HEK293 (cell line): ENCODE results near the gene SULF2.

Experiments used
- CTCF ChIA-PET: fragments of 350-600 bp; formaldehyde crosslinking; extraction: SDS; loops from one replicate; lab custom pipeline; 2021; ENCODE audit warnings: antibody characterized with exemption; lab: Yijun Ruan, JAX
- POLR2A ChIA-PET: fragments of 300-600 bp; formaldehyde crosslinking; extraction: SDS; loops from one replicate; lab custom pipeline; 2020; ENCODE audit warnings: antibody characterized with exemption, inconsistent platforms; lab: Yijun Ruan, JAX
- H3K27ac ChIP-seq: fragments of 200-500 bp; sonication (Bioruptor generic); 2 replicates; pipeline ENCODE4 v1.5.1; 2014; ENCODE audit warnings: low read depth, low read length, control low read depth, inconsistent platforms; ENCODE audit errors: extremely low read depth
- H3K36me3 ChIP-seq, 2 experiments: fragments of 200-500 bp in 1 of 2; sonication (Bioruptor generic) in 1 of 2; 1 replicate in 1 of 2; 2 replicates in 1 of 2; pipeline ENCODE4 v1.5.1; 2014 to 2017; ENCODE audit warnings: inconsistent platforms in 2 of 2, low read length in 2 of 2; ENCODE audit not compliant: control insufficient read depth in 2 of 2, insufficient read depth in 1 of 2
- H3K4me1 ChIP-seq: fragments of 200-500 bp; sonication (Bioruptor generic); 2 replicates; pipeline ENCODE4 v1.5.1; 2014; ENCODE audit warnings: mild to moderate bottlenecking, low read length, inconsistent platforms; ENCODE audit not compliant: control insufficient read depth, insufficient read depth
- H3K4me3 ChIP-seq: 2 replicates; pipeline ENCODE4 v1.5.1; 2011; ENCODE audit warnings: low read depth, mild to moderate bottlenecking, control low read depth, low read length, moderate library complexity
- H3K9me3 ChIP-seq: fragments of 200-500 bp; sonication (Bioruptor generic); 2 replicates; pipeline ENCODE4 v1.5.1; 2014; ENCODE audit warnings: low read depth, low read length, inconsistent platforms; ENCODE audit not compliant: control insufficient read depth, insufficient read depth
- EGR2 ChIP-seq: fragments of 450-650 bp; formaldehyde crosslinking; IDR thresholded peaks from 2 replicates; pipeline ENCODE4 v1.5.1; 2016; ENCODE audit warnings: low read depth, missing biosample characterization, missing genetic modification characterization
- INSM2 ChIP-seq: fragments of 450-650 bp; formaldehyde crosslinking; IDR thresholded peaks from 2 replicates; pipeline ENCODE4 v1.5.1; 2016; ENCODE audit warnings: missing biosample characterization, missing genetic modification characterization
- KLF10 ChIP-seq: fragments of 450-650 bp; IDR thresholded peaks from 2 replicates; pipeline ENCODE4 v1.5.1; 2018; ENCODE audit warnings: missing biosample characterization, mild to moderate bottlenecking, missing genetic modification characterization
- KLF7 ChIP-seq: fragments of 450-650 bp; formaldehyde crosslinking; IDR thresholded peaks from 2 replicates; pipeline ENCODE4 v1.5.1; 2016; ENCODE audit warnings: missing biosample characterization, missing genetic modification characterization, borderline replicate concordance
- SALL2 ChIP-seq: fragments of 450-650 bp; formaldehyde crosslinking; IDR thresholded peaks from 2 replicates; pipeline ENCODE4 v1.5.0; 2017; ENCODE audit warnings: missing biosample characterization, mild to moderate bottlenecking, missing genetic modification characterization, borderline replicate concordance
- TCF7L2 ChIP-seq: IDR thresholded peaks from 2 replicates; pipeline ENCODE4 v1.6.1; 2011; ENCODE audit warnings: low read depth, mild to moderate bottlenecking, inconsistent platforms, low read length, moderate library complexity, borderline replicate concordance
- TSHZ1 ChIP-seq: fragments of 450-650 bp; formaldehyde crosslinking; IDR thresholded peaks from 2 replicates; pipeline ENCODE4 v1.5.1; 2016; ENCODE audit warnings: missing biosample characterization, missing genetic modification characterization, borderline replicate concordance
- ZIC2 ChIP-seq: fragments of 450-650 bp; formaldehyde crosslinking; IDR thresholded peaks from 2 replicates; pipeline ENCODE4 v1.5.1; 2016; ENCODE audit warnings: missing biosample characterization, missing genetic modification characterization
- ZNF114 ChIP-seq: fragments of 450-650 bp; formaldehyde crosslinking; IDR thresholded peaks from 2 replicates; pipeline ENCODE4 v1.5.0; 2017; ENCODE audit warnings: missing biosample characterization, missing genetic modification characterization
- ZNF121 ChIP-seq: fragments of 450-650 bp; formaldehyde crosslinking; IDR thresholded peaks from 2 replicates; pipeline ENCODE4 v1.5.1; 2016; ENCODE audit warnings: missing biosample characterization, missing genetic modification characterization
- ZNF155 ChIP-seq: fragments of 450-650 bp; formaldehyde crosslinking; IDR thresholded peaks from 2 replicates; pipeline ENCODE4 v1.5.1; 2016; ENCODE audit warnings: missing biosample characterization, missing genetic modification characterization
- ZNF202 ChIP-seq: fragments of 450-650 bp; formaldehyde crosslinking; IDR thresholded peaks from 2 replicates; pipeline ENCODE4 v1.5.1; 2016; ENCODE audit warnings: missing biosample characterization, missing genetic modification characterization, borderline replicate concordance
- ZNF416 ChIP-seq: fragments of 450-650 bp; formaldehyde crosslinking; IDR thresholded peaks from 2 replicates; pipeline ENCODE4 v1.5.1; 2016; ENCODE audit warnings: missing biosample characterization, missing genetic modification characterization
- ZNF501 ChIP-seq: fragments of 450-650 bp; formaldehyde crosslinking; IDR thresholded peaks from 2 replicates; pipeline ENCODE4 v1.5.1; 2016; ENCODE audit warnings: missing biosample characterization, missing genetic modification characterization
- ZNF596 ChIP-seq: fragments of 450-650 bp; IDR thresholded peaks from 2 replicates; pipeline ENCODE4 v1.5.0; 2018; ENCODE audit warnings: missing biosample characterization, mild to moderate bottlenecking, missing genetic modification characterization, moderate library complexity
- ZNF768 ChIP-seq: fragments of 450-650 bp; formaldehyde crosslinking; IDR thresholded peaks from 2 replicates; pipeline ENCODE4 v1.5.1; 2018; ENCODE audit warnings: missing biosample characterization, mild to moderate bottlenecking, missing genetic modification characterization
- ZNF791 ChIP-seq: fragments of 450-650 bp; formaldehyde crosslinking; IDR thresholded peaks from 2 replicates; pipeline ENCODE4 v1.5.1; 2016; ENCODE audit warnings: missing biosample characterization, missing genetic modification characterization
- ZXDB ChIP-seq: fragments of 450-650 bp; formaldehyde crosslinking; IDR thresholded peaks from 2 replicates; pipeline ENCODE4 v1.5.1; 2016; ENCODE audit warnings: missing biosample characterization, missing genetic modification characterization
- TF ChIP-seq, protein P1 (sequence below): fragments of 450-650 bp; formaldehyde crosslinking; IDR thresholded peaks from 2 replicates; pipeline ENCODE4 v1.5.1; 2016; ENCODE audit warnings: missing biosample characterization, missing genetic modification characterization
- TF ChIP-seq, protein P2 (sequence below): sonication (generic); formaldehyde crosslinking; IDR thresholded peaks from 2 replicates; pipeline ENCODE4 v1.8.1; 2022; ENCODE audit warnings: mild to moderate bottlenecking, moderate library complexity, missing genetic modification reagents

The SULF2 gene

GRCh38 chr20:47777220-47777619, 8.1 kb downstream of the SULF2 start (continued):
- no peak for TF ChIP-seq INSM2

GRCh38 chr20:47776639-47777038, 8.6 kb downstream of the SULF2 start:
- Histone ChIP-seq H3K4me3 (no peak overlapping the region), H3K4me1 (no peaks in the 10 kb centered on the region), H3K36me3 (peaks cover 0 to 7% of the 10 kb centered on the region in 2 experiments; a peak in 1 of 3 replicates), H3K9me3 (no peaks in the 10 kb centered on the region), H3K27ac (no peak overlapping the region)
- ChIA-PET POLR2A (no interaction called here), CTCF (interaction anchor here (2.5 kb wide), 1 partner anchor 10 kb away, joined by 11 read pairs; no protein-coding TSS in a partner anchor)
- TF ChIP-seq ZNF155 (no peak), ZNF121 (tag by site-specific recombination) (no peak), ZNF114 (tag by site-specific recombination) (no peak), TCF7L2 (no peak), KLF10 (tag by site-specific recombination) (no peak), ZNF416 (no peak), ZNF202 (tag by site-specific recombination) (no peak), KLF7 (tag by site-specific recombination) (no peak), ZXDB (tag by site-specific recombination) (no peak), ZNF501 (tag by site-specific recombination) (no peak), ZNF596 (tag by site-specific recombination) (no peak), SALL2 (tag by site-specific recombination) (no peak), ZNF791 (tag by site-specific recombination) (no peak), ZIC2 (tag by site-specific recombination) (no peak), EGR2 (tag by site-specific recombination) (no peak), ZNF768 (tag by site-specific recombination) (no peak), TSHZ1 (tag by site-specific recombination) (no peak)
- TF ChIP-seq, protein P1, sequence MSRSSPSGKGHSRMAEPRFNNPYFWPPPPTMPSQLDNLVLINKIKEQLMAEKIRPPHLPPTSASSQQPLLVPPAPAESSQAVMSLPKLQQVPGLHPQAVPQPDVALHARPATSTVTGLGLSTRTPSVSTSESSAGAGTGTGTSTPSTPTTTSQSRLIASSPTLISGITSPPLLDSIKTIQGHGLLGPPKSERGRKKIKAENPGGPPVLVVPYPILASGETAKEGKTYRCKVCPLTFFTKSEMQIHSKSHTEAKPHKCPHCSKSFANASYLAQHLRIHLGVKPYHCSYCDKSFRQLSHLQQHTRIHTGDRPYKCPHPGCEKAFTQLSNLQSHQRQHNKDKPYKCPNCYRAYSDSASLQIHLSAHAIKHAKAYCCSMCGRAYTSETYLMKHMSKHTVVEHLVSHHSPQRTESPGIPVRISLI (tag by site-specific recombination) = no peak
- TF ChIP-seq, protein P2, sequence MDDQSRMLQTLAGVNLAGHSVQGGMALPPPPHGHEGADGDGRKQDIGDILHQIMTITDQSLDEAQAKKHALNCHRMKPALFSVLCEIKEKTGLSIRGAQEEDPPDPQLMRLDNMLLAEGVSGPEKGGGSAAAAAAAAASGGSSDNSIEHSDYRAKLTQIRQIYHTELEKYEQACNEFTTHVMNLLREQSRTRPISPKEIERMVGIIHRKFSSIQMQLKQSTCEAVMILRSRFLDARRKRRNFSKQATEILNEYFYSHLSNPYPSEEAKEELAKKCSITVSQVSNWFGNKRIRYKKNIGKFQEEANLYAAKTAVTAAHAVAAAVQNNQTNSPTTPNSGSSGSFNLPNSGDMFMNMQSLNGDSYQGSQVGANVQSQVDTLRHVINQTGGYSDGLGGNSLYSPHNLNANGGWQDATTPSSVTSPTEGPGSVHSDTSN (CRISPR knock-in tag) = no peak
